Measurements from ENCODE around the gene RTRAF.

DNA sequence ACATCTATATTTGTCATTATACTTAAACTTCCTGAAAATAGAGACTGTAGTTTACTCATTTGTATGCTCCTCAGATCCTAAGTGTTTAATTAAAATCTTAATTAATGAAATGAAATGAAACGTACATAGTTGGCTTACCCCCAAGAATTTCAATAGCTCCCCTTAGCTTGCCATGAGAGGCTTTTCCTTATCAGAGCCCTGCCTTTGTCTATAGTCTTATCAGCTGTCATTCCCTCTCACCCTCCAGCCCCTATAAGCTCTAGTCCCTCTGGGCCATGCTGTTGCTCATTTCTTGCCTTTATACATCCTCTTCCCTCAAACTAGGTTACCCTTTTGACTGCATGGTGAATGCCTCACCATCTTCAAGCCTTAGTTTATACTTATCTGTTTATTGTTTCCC lies 1.1 kb upstream of the RTRAF start:
- TF ChIP-seq JAZF1 (CRISPR knock-in tag; IDR thresholded peaks at IDR 0.05) (no peak), TCF7 (CRISPR knock-in tag; IDR thresholded peaks at IDR 0.05; ENCODE audit: low read depth) (no peak), PREB (CRISPR knock-in tag; IDR thresholded peaks at IDR 0.05; ENCODE audit: borderline replicate concordance) (no peak), ZBTB21 (CRISPR knock-in tag; IDR thresholded peaks at IDR 0.05; ENCODE audit: borderline replicate concordance) (no peak), FOXP4 (CRISPR knock-in tag; IDR thresholded peaks at IDR 0.05) (no peak), MAX (CRISPR knock-in tag; IDR thresholded peaks at IDR 0.05) (no peak), ESRRA (CRISPR knock-in tag; IDR thresholded peaks at IDR 0.05; ENCODE audit: borderline replicate concordance) (no peak), CBFB (CRISPR knock-in tag; IDR thresholded peaks at IDR 0.05; ENCODE audit: low read depth) (no peak), ZNF121 (CRISPR knock-in tag; IDR thresholded peaks at IDR 0.05) (no peak), MLX (CRISPR knock-in tag; IDR thresholded peaks at IDR 0.05) (no peak), ATF3 (CRISPR knock-in tag; conservative IDR thresholded peaks at IDR 0.05) (no peak)
- TF ChIP-seq, protein P1, sequence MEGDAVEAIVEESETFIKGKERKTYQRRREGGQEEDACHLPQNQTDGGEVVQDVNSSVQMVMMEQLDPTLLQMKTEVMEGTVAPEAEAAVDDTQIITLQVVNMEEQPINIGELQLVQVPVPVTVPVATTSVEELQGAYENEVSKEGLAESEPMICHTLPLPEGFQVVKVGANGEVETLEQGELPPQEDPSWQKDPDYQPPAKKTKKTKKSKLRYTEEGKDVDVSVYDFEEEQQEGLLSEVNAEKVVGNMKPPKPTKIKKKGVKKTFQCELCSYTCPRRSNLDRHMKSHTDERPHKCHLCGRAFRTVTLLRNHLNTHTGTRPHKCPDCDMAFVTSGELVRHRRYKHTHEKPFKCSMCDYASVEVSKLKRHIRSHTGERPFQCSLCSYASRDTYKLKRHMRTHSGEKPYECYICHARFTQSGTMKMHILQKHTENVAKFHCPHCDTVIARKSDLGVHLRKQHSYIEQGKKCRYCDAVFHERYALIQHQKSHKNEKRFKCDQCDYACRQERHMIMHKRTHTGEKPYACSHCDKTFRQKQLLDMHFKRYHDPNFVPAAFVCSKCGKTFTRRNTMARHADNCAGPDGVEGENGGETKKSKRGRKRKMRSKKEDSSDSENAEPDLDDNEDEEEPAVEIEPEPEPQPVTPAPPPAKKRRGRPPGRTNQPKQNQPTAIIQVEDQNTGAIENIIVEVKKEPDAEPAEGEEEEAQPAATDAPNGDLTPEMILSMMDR (IDR thresholded peaks at IDR 0.05), result no peak
- TF ChIP-seq, protein P2, sequence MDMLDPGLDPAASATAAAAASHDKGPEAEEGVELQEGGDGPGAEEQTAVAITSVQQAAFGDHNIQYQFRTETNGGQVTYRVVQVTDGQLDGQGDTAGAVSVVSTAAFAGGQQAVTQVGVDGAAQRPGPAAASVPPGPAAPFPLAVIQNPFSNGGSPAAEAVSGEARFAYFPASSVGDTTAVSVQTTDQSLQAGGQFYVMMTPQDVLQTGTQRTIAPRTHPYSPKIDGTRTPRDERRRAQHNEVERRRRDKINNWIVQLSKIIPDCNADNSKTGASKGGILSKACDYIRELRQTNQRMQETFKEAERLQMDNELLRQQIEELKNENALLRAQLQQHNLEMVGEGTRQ (CRISPR knock-in tag; IDR thresholded peaks at IDR 0.05), result no peak

All from WTC11 (cell line).